ENCODE results near the gene CHID1. TPM values are rescaled to one million over a fixed set of nuclear protein-coding genes. Genes with fewer than 3 reads are reported as not detected.

Gene CHID1
- total RNA-seq, 1 donor from 2014 or later, result 74.6 TPM

DNA sequence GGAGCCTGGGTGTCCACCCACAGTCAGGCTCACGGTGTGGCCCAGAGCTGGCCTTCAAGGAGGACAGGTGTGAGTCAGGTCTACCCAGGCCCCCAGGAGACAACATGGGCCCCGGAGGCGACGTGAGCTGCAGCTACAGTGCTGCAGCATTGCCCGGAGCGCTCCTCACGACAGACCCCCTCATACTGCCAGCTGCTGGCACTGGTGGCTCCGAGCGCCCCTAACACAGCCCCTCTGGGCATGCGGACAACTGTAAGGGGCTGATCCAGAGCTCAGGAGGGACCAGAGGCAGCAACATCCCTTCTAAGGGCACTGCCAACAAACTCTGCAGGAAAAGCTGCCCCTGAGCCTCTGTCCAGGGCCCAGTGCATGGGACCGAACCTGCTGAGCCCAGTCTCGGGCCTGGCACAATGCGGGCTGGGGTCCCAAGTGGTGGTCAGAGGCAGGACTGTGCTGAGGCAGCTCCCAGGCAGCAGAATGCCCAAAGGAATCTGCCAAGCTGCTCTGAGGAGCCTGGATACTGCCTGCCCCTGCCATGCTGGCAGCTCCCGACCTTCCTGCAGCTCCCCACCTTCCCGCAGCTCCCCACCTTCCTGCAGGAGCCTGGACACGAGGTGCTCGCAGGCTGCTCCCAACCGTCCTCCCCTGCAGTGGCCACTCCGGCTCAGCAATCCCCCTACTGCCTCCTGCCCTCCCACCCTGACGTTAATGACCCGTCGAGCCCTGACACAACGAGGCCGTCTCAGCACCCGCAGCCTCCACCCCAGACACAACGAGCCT lies 15.1 kb downstream of the CHID1 start:
- Histone ChIP-seq H3K27ac (ENCODE audit: low read depth, low read length) (no peak overlapping the region), H3K4me3 (ENCODE audit: insufficient read depth, low read depth, low read length) (no peak overlapping the region), H4K20me1 (ENCODE audit: insufficient read depth, low read length) (peaks cover 18% of the 10 kb centered on the region), H3K4me1 (ENCODE audit: insufficient read depth, low read length) (no peaks in the 10 kb centered on the region), H2AFZ (ENCODE audit: low read depth, low read length) (no peak overlapping the region), H3K9ac (ENCODE audit: low read length) (no peak overlapping the region), H3K4me2 (ENCODE audit: low read length) (no peak overlapping the region), H3K27me3 (ENCODE audit: insufficient read depth, low read length) (no peaks in the 10 kb centered on the region), H3K9me3 (ENCODE audit: insufficient read depth, low read depth, low read length) (no peaks in the 10 kb centered on the region), H3K36me3 (ENCODE audit: insufficient read depth, low read length) (no peaks in the 10 kb centered on the region), H3K79me2 (ENCODE audit: insufficient read depth, low read length) (no peaks in the 10 kb centered on the region)
- no peak for FAIRE-seq
- Mint-ChIP-seq H3K9me3 (ENCODE audit: unreplicated experiment) (no peaks in the 10 kb centered on the region), H3K4me3 (ENCODE audit: unreplicated experiment) (no peak overlapping the region), H3K27me3 (ENCODE audit: low read depth, unreplicated experiment) (no peaks in the 10 kb centered on the region), H3K36me3 (ENCODE audit: low read depth, unreplicated experiment) (no peaks in the 10 kb centered on the region), H3K4me1 (ENCODE audit: low read depth, unreplicated experiment) (no peaks in the 10 kb centered on the region), H3K27ac (ENCODE audit: unreplicated experiment) (no peak overlapping the region)
- TF ChIP-seq, protein P1, sequence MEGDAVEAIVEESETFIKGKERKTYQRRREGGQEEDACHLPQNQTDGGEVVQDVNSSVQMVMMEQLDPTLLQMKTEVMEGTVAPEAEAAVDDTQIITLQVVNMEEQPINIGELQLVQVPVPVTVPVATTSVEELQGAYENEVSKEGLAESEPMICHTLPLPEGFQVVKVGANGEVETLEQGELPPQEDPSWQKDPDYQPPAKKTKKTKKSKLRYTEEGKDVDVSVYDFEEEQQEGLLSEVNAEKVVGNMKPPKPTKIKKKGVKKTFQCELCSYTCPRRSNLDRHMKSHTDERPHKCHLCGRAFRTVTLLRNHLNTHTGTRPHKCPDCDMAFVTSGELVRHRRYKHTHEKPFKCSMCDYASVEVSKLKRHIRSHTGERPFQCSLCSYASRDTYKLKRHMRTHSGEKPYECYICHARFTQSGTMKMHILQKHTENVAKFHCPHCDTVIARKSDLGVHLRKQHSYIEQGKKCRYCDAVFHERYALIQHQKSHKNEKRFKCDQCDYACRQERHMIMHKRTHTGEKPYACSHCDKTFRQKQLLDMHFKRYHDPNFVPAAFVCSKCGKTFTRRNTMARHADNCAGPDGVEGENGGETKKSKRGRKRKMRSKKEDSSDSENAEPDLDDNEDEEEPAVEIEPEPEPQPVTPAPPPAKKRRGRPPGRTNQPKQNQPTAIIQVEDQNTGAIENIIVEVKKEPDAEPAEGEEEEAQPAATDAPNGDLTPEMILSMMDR (IDR thresholded peaks at IDR 0.05; ENCODE audit: insufficient read depth, low read depth, low read length), result no peak
- no peak for TF ChIP-seq EZH2 (IDR thresholded peaks at IDR 0.05; ENCODE audit: insufficient read depth, low read length)
- no peak for DNase-seq (ENCODE audit: low read depth)

DNA sequence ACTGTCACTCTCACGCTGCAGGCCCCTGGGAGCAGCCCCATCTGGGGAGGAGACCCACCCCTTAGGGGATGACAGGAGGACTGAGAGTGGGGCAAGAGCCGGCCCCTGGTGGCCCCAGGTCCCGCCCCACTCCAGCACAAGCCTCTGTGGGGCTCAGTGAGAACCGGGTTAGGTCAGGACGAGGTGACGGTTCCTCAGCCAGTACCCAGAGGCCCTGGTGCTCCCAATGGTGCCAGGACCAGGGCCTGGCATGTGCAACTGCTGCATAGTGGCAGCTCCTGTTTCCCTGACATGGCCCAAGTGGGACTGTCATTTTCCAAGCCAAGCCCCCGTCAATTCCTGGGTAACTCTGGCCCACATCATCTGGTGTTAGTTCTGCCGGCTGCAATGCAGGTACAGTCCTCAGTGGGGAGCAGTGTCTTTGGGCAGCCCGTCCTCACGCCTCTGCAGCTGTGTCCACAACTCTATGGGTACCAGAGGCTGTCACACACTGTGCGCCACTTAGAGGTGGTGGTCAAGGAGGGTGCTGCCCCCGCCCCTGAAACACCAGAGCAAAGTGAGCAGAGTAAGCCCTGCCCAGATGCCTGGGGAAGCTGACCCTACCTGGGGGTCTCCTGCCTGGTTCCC lies 15.9 kb downstream of the CHID1 start:
- H4K20me1 ChIP-seq (ENCODE audit: insufficient read depth, low read length), result peaks cover 20% of the 10 kb centered on the region
- H3K27me3 ChIP-seq (ENCODE audit: insufficient read depth, low read length), result no peaks in the 10 kb centered on the region
- DNase-seq (ENCODE audit: low read depth) (no peak), FAIRE-seq (no peak)
- no peak overlapping the region for H3K4me2 ChIP-seq (ENCODE audit: low read length)
- Mint-ChIP-seq H3K36me3 (ENCODE audit: low read depth, unreplicated experiment) (no peaks in the 10 kb centered on the region), H3K4me3 (ENCODE audit: unreplicated experiment) (no peak overlapping the region), H3K4me1 (ENCODE audit: low read depth, unreplicated experiment) (no peaks in the 10 kb centered on the region), H3K27ac (ENCODE audit: unreplicated experiment) (no peak overlapping the region), H3K27me3 (ENCODE audit: low read depth, unreplicated experiment) (no peaks in the 10 kb centered on the region), H3K9me3 (ENCODE audit: unreplicated experiment) (no peaks in the 10 kb centered on the region)
- no peaks in the 10 kb centered on the region for H3K36me3 ChIP-seq (ENCODE audit: insufficient read depth, low read length)
- H3K9me3 ChIP-seq (ENCODE audit: insufficient read depth, low read depth, low read length), result no peaks in the 10 kb centered on the region
- H3K79me2 ChIP-seq (ENCODE audit: insufficient read depth, low read length), result no peaks in the 10 kb centered on the region
- H2AFZ ChIP-seq (ENCODE audit: low read depth, low read length), result no peak overlapping the region
- H3K27ac ChIP-seq (ENCODE audit: low read depth, low read length), result no peak overlapping the region
- no peak overlapping the region for H3K4me3 ChIP-seq (ENCODE audit: insufficient read depth, low read depth, low read length)
- H3K9ac ChIP-seq (ENCODE audit: low read length), result no peak overlapping the region
- no peak for TF ChIP-seq EZH2 (IDR thresholded peaks at IDR 0.05; ENCODE audit: insufficient read depth, low read length)
- TF ChIP-seq, protein P1 (IDR thresholded peaks at IDR 0.05; ENCODE audit: insufficient read depth, low read depth, low read length), result no peak
- no peaks in the 10 kb centered on the region for H3K4me1 ChIP-seq (ENCODE audit: insufficient read depth, low read length)

Measured in astrocyte (in vitro differentiated cells and primary cell).